ENCODE results near the gene DROSHA.

Gene DROSHA

GRCh38 chr5:31516802-31517201 is 15.1 kb downstream of the DROSHA start:
- no peak for DNase-seq (ENCODE audit: low spot score)

GRCh38 chr5:31511305-31511704 is 20.6 kb downstream of the DROSHA start:
- no peak for DNase-seq (ENCODE audit: low spot score)

GRCh38 chr5:31504529-31504928 is 27.4 kb downstream of the DROSHA start:
- DNase-seq (ENCODE audit: low spot score), result no peak

- no peak for DNase-seq (ENCODE audit: low spot score)
These were observed 29.4 kb downstream of the DROSHA start for GRCh38 chr5:31502506-31502905.

GRCh38 chr5:31500256-31500655 is 31.6 kb downstream of the DROSHA start:
- DNase-seq (ENCODE audit: low spot score), result no peak

- no peak for DNase-seq (ENCODE audit: low spot score)
These were observed 35.0 kb downstream of the DROSHA start for GRCh38 chr5:31496891-31497290.

- DNase-seq (ENCODE audit: low spot score), result no peak
These were observed 35.6 kb downstream of the DROSHA start for GRCh38 chr5:31496301-31496700.

GRCh38 chr5:31495336-31495735 is 36.6 kb downstream of the DROSHA start:
- DNase-seq (ENCODE audit: low spot score), result no peak

GRCh38 chr5:31492869-31493268 is 39.0 kb downstream of the DROSHA start:
- DNase-seq (ENCODE audit: low spot score), result no peak

GRCh38 chr5:31487506-31487905 is 44.4 kb downstream of the DROSHA start:
- DNase-seq (ENCODE audit: low spot score), result no peak

GRCh38 chr5:31486441-31486840 is 45.5 kb downstream of the DROSHA start:
- no peak for DNase-seq (ENCODE audit: low spot score)

GRCh38 chr5:31485376-31486207 is 46.3 kb downstream of the DROSHA start:
- no peak for DNase-seq (ENCODE audit: low spot score)

- DNase-seq (ENCODE audit: low spot score), result no peak
These were observed 50.2 kb downstream of the DROSHA start for GRCh38 chr5:31481531-31482165.

GRCh38 chr5:31479706-31480105 is 52.2 kb downstream of the DROSHA start:
- DNase-seq (ENCODE audit: low spot score), result no peak

GRCh38 chr5:31478901-31479300 is 53.0 kb downstream of the DROSHA start:
- DNase-seq (ENCODE audit: low spot score), result no peak

- no peak for DNase-seq (ENCODE audit: low spot score)
These were observed 53.9 kb downstream of the DROSHA start for GRCh38 chr5:31477971-31478370.

- no peak for DNase-seq (ENCODE audit: low spot score)
These were observed 54.4 kb downstream of the DROSHA start for GRCh38 chr5:31477516-31477915.

GRCh38 chr5:31476738-31477141 is 55.2 kb downstream of the DROSHA start:
- no peak for DNase-seq (ENCODE audit: low spot score)

- DNase-seq (ENCODE audit: low spot score), result no peak
These were observed 60.0 kb downstream of the DROSHA start for GRCh38 chr5:31471916-31472315.

GRCh38 chr5:31471040-31471439 is 60.9 kb downstream of the DROSHA start:
- no peak for DNase-seq (ENCODE audit: low spot score)

GRCh38 chr5:31470608-31471007 is 61.3 kb downstream of the DROSHA start:
- no peak for DNase-seq (ENCODE audit: low spot score)

- no peak for DNase-seq (ENCODE audit: low spot score)
These were observed 62.0 kb downstream of the DROSHA start for GRCh38 chr5:31469886-31470285.

GRCh38 chr5:31469466-31469865 is 62.4 kb downstream of the DROSHA start:
- DNase-seq (ENCODE audit: low spot score), result no peak

- DNase-seq (ENCODE audit: low spot score), result no peak
These were observed 66.6 kb downstream of the DROSHA start for GRCh38 chr5:31465291-31465690.

Data from ecto neural progenitor cell (in vitro differentiated cells).